ENCODE measurements around the gene UBE2I.

Gene UBE2I

DNA sequence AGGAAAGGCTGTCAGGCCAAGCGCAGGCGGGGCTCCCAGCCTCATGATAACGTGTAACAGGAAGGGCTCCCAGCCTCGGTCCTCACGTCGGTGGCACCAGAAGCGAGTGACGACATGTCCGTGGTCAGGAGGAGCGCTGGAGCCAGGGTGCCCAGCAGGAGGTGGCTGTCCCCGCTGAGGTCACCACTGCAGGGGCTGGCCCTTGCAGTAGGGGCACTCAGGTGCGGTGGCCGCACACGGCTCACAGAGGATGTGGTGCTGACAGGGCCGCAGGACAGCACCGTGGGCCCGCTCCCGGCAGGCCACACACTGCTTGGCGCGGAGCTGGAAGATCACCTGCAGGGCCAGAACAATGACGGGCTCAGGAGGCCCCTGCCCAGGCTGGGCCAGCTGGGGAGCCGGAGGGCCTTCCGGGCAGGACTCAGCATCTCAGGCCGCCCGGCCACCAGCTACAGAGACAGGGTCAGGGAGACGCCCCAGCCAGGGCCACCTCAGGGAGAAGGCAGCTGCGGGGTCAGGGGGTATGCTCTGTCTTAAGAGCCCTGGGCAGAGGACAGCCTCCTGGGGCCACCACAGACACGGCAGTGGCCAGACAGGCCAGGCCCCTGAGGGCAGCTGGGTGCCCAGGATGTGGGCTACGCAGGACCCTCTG lies 56.8 kb downstream of the UBE2I start:
- DNase-seq, result no peak

DNA sequence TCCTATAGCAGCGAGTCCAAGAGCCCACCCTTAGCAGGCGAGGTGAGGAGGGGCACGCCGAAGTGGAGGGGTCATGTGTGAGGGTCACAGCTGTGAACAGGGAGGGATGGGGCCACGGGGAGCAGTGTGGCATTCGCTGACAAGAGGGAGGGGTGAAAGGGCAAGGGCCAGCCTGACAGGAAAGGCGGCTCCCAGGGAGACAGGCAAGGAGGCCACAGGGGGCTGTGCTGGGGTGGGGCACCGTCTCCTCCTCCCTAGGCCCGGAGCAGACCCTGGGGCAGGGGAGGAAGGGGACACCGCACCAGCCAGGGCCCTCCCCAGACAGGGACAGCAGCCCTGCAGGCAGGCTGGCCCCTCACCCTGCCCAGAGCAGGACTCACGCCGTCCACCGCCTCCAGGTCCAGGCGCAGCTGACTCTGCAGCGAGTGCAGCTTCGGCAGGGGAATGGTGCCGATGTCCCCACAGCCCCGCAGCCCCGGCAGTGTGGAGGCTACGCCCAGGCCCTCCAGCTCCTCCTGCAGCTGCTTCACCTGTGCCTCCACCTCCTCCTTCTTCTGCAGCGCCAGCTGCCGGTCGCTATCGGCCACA lies 57.4 kb downstream of the UBE2I start:
- DNase-seq, result no peak

DNA sequence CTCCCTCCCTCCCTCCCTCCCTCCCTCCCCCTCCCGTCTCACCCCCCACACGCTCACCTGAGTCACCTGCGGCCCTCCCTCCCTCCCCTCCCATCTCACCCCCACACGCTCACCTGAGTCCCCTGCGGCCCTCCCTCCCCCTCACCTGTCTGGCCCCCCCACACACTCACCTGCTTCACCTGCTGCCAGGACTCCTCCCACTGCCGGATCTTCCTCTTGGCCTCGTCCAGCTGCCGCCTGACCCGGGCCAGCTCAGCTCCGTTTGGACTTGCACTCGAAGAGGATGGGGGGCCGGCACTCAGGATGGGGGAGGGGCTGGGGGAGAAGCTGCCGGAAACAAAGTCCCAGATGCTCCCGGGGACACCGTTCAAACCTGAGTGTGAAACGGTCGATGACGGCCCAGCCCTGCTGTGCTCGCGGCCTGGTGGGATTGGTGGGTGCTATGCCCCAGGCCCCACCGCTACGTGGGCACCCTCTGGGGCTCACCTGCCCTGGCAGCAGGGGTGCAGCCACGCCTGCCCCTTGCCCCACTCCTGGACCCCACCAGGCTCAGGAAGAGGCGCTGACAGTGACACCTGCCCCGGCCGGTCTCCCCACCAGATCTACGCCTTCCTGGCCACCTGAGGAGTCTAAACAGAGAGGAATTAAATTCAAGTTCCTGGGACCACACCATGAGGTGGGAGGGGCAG lies 58.2 kb downstream of the UBE2I start:
- DNase-seq, result no peak

DNA sequence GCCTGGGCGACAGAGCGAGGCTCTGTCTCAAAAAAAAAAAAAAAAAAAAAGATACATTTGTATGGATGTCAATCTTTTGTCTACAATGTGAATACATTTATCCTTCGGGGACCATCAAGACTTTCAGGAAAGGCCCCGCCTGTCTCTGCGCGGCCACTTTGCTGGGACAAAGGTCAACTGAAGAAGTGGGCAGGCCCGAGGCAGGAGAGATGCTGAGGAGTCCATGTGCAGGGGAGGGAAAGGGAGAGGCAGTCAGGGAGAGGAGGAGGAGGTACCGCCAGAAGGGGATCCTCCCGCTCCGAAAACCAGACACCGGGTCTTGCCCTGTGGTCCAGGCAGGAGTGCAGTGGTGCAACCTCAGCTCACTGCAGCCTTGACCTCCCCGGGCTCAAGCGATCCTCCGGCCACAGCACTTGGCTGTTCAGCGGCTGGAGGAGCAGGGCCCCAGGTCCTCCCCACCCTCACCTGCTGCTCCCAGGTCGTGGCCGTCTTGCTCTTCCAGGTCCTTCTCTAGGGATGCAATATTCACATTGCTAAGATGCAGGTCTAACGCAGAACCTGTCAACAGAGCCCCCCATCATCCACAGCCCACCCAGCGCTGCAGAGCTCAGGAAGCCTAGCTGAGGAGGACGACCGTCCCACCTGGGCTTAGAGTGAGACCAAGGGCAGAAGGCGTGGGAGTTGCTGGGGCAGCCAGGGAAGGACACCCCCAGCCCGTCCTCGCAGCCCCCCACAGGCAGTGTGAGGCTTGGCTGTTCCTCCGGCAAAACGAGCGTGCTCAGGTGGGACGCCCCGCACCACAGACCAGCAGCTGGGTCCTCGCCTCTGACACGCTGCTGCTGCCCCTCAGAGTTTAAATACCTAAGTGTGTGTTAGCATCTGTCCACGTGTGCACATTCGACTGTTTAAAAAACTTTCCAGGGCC lies 61.9 kb downstream of the UBE2I start:
- no peak for DNase-seq

DNA sequence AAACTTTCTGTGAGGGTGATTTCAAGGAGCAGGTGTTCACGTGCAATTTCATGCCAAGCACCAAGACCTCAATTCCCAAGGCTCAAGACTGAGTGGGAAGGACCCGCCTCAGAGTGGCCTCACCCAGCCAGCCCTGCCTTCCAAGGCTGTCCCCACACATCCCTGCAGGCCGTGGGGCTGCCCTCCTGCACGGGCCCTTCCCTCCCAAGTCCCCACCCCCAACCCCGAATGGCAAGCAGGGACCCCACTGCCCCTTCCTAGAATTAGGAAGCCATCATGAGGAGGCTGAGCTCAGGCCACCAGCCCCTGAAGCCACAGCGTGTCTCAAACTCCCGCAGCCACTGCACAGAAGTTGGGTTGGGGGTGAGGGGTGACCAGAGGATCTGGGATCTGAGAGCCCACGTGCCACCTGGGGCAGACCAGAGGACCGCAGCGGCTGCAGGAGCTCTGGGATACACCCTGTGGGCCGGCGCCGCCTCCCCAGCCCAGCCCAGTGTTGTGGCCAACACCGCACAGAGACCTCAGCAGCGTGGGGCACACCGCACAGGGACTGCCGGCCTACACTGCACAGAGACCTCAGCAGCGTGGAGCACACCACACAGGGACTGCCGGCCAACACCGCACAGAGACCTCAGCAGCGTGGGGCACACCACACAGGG lies 63.0 kb downstream of the UBE2I start:
- DNase-seq, result no peak

DNA sequence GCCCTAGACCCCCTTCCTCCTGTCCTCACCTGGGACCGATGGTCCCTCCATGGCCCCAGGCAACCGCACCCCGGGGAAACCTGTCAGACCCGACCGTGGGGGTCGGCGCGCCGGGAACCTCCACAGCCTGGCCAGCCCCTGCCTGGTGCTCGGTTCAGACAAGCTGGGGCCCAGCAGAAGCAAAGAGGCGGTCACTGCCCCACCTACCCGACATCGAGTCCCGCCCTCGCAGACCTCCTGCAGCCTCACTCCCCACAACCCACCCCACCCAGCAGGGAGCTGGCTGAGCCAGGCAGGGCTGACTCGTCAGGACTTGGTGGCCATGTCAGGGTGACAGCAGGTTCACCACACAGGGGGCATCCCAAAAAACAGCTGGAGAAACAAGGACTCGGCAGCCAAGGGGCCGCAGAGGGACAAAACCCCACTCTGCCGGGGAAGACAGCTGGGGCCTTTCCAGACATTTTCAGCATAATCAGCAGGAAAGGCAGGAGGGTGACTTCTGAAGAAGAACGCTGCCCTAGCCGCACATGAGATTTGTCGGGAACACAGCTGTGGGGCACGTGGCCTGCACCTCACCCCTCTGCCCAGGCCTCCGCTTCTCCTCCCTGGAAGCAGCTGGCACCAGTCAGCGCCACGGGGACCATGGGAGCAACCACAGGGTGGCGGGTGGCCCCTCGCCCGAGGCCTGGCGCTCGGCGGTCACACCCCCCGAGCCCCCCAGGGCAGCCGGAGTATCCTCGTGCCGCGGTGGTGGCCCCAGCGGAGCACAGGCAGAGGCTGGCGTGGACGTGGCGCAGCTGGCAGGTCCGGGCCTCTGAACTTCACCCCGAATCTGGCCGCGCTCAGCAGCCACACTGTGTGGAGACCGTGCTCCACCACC lies 65.2 kb downstream of the UBE2I start:
- DNase-seq, result no peak

DNA sequence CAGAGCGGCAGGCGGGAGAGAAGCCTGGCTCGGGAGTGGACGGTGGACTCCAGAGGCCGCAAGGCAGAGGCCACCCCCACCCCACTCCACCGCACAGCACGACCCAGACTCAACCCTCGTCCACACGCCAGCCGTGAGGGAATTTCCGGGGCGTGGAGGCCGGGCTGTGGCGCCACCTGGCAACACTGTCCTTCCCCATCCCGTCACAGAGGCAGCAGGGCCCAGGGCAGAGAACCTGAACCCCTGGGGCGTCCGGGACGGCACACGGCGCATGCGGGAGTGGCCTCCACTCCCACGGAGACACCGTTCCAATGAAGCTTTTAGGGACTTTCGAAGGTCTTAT lies 65.8 kb downstream of the UBE2I start:
- no peak for DNase-seq

DNA sequence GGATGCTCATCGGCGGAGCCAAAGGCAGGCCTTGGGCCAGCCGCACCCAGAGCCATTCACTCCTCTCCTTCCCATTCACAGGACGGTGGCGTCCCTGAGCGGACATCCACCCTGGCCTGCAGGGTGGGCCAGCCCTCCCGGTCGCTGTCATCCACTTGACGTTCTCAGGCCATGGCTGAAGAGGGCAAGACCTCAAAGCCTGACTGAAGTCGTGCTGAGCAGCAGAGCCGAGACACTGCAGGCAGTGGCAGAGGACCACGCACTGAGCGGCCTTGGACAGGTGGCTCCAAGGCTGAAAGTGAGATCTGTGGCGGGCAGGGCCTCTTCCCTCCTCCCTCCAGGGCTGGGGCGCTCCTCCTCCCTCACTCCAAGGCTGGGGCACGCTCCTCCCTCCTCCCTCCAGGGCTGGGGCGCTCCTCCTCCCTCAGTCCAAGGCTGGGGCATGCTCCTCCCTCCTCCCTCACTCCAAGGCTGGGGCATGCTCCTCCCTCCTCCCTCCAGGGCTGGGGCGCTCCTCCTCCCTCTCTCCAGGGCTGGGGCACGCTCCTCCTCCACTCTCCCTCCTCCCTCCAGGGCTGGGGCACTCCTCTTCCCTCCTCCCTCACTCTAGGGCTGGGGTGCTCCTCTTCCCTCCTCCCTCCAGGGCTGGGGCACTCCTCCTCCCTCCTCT lies 66.4 kb downstream of the UBE2I start:
- no peak for DNase-seq
